ENCODE data around the gene TMEM92.
"Not testable (repeated sequence)": the region's sequence is repeated elsewhere in the genome, so short reads cannot be mapped to it uniquely, and the experiment has no call there.

The TMEM92 gene

GRCh38 chr17:50262001-50262794 is 12.1 kb upstream of the TMEM92 start:
- DNase-seq (ENCODE audit: low read depth in 4 of 4, low spot score in 1 of 4): no peak

GRCh38 chr17:50263331-50264262 is 10.7 kb upstream of the TMEM92 start:
- no peak for DNase-seq (ENCODE audit: low read depth in 4 of 4, low spot score in 1 of 4)

DNA sequence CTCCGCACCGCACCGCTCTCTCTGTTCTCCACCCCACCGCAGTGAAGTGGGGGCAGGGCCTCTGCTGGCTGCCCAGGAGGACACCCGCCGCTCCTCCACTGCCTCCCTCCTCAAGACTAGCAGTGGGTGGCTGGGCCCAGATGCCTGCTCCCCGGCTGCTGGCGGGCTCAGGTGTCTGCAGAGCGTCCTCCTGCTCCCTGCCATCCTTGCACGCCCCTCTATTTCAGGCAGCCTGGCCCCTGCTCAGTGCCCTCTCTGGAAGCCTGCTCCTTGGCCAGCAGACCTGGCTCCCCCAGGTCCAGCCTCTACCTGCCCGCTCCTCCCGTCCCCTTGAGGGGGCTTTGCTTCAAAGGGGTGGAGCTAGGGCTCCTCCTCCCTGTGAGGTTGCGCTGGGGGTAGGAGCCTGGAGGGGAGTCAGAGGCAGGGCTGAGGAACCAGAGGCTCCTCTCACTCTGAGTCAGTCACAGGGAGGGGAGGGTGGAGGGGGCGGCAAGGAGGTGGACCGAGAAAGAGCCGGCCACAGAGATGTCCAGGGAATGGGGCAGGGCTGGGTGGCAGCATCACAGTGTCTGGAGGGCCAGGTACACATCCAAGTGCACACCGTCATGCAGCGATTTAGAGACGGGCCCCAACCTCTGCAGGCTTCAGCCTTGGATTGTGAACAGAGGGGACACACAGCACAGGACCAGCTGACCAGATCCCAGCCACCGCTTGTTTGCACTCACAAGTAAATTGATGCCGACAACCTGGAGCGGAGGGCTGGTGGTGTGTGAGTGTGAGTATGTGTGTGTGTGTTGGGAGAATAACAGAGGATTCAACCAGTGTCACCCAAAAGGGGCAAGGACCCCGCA is 9.8 kb upstream of the TMEM92 start:
- DNase-seq (ENCODE audit: low read depth in 4 of 4, low spot score in 1 of 4): no peak

DNA sequence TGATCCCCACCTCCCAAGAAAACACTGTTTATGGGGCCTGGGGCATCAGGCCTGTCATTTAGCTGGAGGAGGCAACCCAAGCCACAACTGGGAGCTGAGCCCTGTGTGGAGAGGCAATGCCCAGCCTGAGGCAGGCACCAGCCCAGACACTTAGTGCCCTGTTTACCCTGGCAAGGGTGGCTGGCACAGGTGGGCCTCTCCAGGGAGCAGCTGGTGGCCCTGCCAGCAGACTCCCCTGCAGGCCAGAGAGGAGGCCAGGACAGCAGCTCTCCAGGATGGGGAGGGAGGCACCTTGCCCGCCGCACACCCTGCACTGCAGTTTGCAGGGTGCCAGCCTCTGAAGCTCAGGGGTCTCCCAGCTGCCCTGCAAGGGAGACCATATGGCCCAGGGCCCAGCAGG is 9.1 kb upstream of the TMEM92 start:
- no peak for DNase-seq (ENCODE audit: low read depth in 4 of 4, low spot score in 1 of 4)

GRCh38 chr17:50265690-50266315 is 8.5 kb upstream of the TMEM92 start:
- no peak for DNase-seq (ENCODE audit: low read depth in 4 of 4, low spot score in 1 of 4)

DNA sequence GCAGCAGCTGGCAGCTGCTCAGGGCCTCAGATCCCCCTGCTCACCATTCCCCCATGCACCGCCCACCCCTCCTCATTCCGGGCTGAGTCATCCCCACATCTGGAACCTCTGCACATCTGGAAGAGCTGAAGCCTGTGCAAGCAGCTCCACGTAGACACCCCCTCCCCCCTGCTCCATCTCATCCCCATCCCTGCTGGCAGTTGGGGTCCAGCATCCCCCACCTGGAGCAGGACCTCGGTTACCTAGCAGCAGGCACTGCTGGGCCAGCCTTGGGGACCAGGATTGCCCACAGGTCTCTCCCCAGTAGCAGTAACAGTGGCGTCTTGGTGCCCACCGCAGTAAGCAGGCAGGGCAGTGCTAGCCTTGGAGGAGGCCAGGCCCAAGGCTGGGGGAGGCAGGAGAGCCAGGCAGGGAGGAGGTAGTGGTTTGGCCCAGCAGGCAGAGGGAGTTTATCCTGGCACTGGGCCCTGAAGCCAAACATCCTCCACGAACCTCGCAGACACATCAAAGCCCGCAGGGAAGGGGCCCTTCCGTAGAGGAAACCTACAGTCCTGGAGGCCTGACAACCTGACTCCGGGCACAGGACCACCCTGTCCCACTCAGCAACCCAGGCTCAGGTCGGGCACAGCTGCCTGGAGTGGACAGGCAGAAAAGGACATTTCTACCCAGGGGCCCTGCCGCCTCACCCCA is 7.7 kb upstream of the TMEM92 start:
- DNase-seq (ENCODE audit: low read depth in 4 of 4, low spot score in 1 of 4): no peak

DNA sequence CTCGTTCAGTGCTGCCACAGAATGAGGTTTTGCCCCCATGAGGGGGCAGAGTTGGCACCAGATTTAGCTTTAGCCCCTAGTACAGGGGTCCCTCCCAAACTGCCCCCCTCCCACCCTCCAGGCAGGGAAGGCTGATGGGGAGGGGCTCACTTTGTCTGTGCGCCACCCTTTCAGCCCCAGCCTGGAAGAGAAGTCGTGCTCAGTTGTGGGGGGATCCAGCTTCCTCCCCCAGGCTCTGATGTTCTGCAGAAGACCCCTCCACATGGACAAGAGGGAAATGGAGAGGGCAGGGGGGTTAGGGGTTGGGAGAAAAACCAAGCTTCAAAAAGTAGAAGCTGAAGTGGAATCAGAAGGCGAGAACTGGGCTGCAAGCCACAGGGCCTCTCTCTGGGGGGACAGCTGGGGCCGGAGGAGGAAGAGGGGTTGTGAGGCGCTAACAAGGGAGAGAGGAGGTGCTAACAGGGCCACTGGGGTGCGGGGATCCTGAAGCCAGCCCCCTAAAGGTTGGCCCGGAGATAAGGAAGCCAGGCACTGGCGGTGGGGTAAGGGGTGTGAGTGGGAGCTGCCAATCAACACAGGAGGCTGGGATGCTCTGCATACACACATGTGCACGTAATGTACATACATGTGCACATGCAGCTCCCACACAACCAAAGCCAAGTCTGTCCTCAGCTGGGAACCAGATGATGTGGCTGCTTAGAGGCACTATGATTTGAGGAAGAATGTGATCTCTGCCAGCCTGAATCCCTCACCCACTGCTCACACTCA is 7.0 kb upstream of the TMEM92 start:
- no peak for DNase-seq (ENCODE audit: low read depth in 4 of 4, low spot score in 1 of 4)

- no peak for DNase-seq (ENCODE audit: low read depth in 4 of 4, low spot score in 1 of 4)
Measured at GRCh38 chr17:50268026-50268425, 6.2 kb upstream of the TMEM92 start.

GRCh38 chr17:50268743-50269275 is 5.5 kb upstream of the TMEM92 start:
- DNase-seq (ENCODE audit: low read depth in 4 of 4, low spot score in 1 of 4): no peak

GRCh38 chr17:50269477-50270434 is 4.5 kb upstream of the TMEM92 start:
- DNase-seq (ENCODE audit: low read depth in 4 of 4, low spot score in 1 of 4): peak; percentile 22 to 47 (median 34)

DNA sequence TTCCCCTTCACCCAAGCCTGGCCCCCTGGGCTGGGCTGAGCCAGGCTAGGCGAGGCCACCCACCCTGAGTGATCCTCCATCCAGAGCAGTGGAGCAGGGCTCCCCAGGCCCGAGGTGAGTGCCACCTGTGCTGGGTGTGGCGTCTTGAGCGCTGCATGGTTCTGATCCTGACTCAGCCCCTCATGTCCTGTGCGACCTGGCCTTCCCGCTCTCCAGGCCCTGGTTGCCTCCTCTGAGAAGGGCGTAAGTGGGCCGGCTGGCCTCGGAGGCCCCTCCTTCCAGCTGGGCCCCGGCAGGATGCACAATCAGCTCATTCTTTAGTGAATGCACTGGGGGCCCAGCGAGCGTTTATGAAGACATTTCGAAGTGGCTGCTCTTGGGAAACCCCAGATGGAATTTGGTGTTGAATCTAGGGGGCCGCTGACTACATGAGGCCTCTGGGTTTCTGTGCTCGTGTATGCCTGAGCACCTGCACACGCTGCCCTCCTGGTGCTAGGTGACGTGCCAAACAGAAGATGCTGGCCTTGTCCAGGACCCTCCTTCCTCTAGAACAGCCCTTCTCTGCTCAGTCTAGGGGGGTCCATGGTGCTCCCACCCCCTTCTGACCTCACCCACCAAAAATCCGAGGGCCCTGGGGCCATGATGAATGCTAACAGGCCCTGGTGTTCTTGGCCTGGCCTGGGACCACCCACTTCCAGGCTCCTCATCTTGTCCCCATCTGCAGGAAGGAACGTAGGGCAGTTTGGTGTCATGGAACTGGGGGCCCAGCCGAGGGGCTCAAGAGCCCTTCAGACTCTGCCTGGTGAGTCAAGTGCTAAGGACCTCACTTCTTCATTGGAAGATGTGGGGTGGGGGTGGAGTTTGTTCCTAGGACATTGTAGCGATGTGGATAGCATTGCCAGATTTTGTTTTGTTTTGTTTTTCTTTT is 3.6 kb upstream of the TMEM92 start:
- no peak for DNase-seq (ENCODE audit: low read depth in 4 of 4, low spot score in 1 of 4)

DNA sequence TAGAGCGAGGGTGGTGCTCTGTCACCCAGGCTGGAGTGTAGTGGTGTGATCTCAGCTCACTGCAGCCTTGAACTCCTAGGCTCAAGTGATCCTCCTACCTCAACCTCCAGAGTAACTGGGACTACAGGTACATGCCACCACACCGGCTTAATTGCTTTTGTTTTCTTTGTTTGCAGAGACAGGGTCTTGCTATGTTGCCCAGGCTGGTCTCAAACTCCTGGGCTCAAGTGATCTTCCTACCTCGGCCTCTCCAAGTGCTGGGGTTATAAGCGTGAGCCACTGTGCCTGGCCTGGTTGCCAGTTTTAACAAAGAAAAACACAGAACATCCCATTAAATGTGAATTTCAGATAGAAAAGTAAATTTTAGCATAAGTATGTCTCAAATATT is 2.9 kb upstream of the TMEM92 start:
- DNase-seq (ENCODE audit: low read depth in 4 of 4, low spot score in 1 of 4): not testable (repeated sequence)

GRCh38 chr17:50272246-50272645 is 2.0 kb upstream of the TMEM92 start:
- DNase-seq (ENCODE audit: low read depth in 4 of 4, low spot score in 1 of 4): no peak

GRCh38 chr17:50272711-50273653 is 1.3 kb upstream of the TMEM92 start:
- DNase-seq (ENCODE audit: low read depth in 4 of 4, low spot score in 1 of 4): peak in 1 of 4 experiments; percentile 45

DNA sequence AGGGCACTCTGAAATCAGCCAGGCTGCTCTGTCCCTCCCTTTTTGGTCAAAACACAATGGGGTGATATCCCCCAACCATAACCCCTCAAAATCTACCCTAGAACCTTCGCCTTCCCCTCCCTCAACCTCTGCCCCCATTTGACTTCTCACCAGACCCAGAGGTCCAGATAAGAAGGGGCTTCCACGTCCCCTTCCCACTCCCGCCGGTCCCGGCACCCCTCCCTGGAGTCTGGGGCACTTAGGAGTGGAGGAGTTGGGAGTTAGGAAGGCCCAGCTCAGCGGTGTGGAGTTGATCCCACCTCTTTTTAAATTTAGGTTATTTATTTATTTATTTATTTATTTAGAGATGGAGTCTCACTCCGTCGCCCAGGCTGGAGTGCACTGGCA is 619 bp upstream of the TMEM92 start:
- DNase-seq (ENCODE audit: low read depth in 4 of 4, low spot score in 1 of 4): no peak

- no peak for DNase-seq (ENCODE audit: low read depth in 4 of 4, low spot score in 1 of 4)
Measured at GRCh38 chr17:50274897-50275221, 593 bp downstream of the TMEM92 start.

All from stimulated activated CD4-positive, alpha-beta T cell treated with anti-CD3 and anti-CD28 coated beads, Interleukin-1b, Interleukin-23, amount 100 ng/mL, for 24 hours (primary cell).